ENCODE data around the gene PKP1. TPM values are rescaled to one million over a fixed set of nuclear protein-coding genes. Genes with fewer than 3 reads are reported as not detected.

The PKP1 gene
- total RNA-seq, 1 donor = not detected

DNA sequence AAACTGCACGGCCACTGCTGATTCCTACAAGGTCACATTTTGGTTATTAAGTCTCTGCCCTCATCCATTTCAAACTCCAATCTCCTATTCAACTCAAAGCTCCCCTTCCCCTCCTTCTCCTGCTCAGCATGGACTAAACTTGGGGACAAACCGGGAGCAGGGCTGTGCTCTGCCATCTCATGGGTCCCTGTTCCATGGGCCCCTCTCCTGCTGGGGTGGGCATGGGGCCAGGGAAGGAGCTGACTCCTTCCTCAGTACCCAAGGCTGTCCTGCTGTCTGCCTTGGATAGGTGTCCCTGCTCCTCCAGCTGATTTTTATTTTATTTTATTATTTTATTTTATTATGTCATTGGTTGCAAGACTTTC is 67.0 kb downstream of the PKP1 start:
- Histone ChIP-seq H3K27me3 (ENCODE audit: insufficient read depth, low read length) (no peaks in the 10 kb centered on the region), H3K9me3 (ENCODE audit: low read depth, low read length) (no peaks in the 10 kb centered on the region), H3K4me1 (ENCODE audit: insufficient read depth, low read length) (no peaks in the 10 kb centered on the region), H3K4me3 (ENCODE audit: low read length) (no peak overlapping the region)

DNA sequence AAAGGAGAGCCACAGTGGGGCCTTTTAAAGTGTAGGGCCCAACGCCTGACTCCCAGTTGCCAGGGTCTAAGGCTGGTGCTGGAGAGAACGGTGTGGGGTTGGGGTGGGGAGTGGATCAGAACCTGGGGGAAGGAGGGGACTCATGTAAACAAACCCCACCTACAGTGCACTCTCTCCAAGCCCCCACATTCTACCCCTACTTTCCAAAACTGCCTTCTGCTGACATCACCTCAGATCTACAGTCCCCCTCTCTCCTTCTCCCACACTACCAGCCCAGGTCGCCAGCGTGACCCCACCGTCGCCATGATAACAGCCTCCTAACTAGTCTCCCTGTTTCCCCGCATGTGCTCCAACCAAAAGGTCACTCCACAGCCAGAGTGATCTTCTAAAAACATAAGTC is 67.6 kb downstream of the PKP1 start:
- Histone ChIP-seq H3K4me3 (ENCODE audit: low read length) (no peak overlapping the region), H3K4me1 (ENCODE audit: insufficient read depth, low read length) (no peaks in the 10 kb centered on the region)

DNA sequence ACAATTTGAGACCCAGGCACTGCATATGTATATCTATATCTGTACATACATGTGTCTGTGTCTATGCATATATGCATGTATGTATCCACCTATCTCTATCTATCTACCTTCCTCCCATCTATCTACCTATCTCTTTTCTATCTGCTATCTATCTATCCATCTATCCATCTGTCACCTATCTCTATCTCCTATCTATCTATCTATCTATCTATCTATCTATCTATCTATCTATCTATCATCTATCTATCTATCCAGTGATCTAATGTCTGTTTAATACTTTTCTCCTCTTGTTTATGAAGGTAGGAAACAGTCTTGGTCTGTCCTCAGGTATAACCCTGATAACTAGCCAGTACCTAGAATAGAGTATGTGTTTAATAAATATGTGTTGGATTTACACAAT is 68.3 kb downstream of the PKP1 start:
- no peaks in the 10 kb centered on the region for H3K9me3 ChIP-seq (ENCODE audit: low read depth, low read length)
- no peak overlapping the region for H3K4me3 ChIP-seq (ENCODE audit: low read length)
- H3K27me3 ChIP-seq (ENCODE audit: insufficient read depth, low read length) = no peaks in the 10 kb centered on the region
- no peaks in the 10 kb centered on the region for H3K4me1 ChIP-seq (ENCODE audit: insufficient read depth, low read length)

More for the DNA sequence above, 67.6 kb downstream of the PKP1 start:
- H3K9me3 ChIP-seq (ENCODE audit: low read depth, low read length) = no peaks in the 10 kb centered on the region
- H3K27me3 ChIP-seq (ENCODE audit: insufficient read depth, low read length) = no peaks in the 10 kb centered on the region

DNA sequence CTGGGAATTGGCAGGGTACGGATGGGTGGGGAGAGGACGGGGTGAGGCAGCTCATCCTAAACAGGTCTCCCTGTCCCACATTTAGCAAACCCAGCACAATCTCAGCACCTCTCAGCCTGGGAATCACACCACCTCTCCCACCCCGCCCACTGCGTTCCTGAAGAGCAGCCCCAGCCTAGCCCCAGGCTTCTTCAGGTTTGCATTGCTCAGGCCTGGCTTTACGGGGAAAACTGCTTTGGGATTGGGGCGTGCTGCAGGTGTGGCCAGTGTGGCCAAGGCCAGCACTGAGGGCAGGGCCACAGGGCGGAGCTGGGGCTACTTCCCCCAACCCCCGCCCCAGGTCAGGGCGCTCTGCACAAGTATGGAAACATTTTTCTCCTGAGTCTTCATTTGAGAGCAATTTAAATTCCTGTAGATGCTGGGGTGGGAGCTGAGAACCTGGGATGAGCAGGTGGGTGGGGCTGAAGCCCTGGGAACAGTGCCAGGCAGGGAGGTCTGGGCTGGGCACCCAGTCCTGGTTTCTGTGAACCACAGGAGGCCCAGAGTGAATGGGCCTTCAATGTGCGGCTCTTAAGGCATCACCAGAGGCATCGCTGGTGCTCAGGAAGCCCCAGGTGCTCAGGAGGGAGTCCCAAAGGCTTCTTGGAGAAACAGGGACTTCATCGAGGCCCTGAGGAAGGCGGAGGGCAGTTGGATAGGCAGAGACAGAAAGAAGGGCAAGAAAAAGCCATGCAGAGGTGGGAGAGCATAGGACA is 70.1 kb downstream of the PKP1 start:
- no peak overlapping the region for H3K4me3 ChIP-seq (ENCODE audit: low read length)
- no peaks in the 10 kb centered on the region for H3K9me3 ChIP-seq (ENCODE audit: low read depth, low read length)
- H3K4me1 ChIP-seq (ENCODE audit: insufficient read depth, low read length) = no peaks in the 10 kb centered on the region
- H3K27me3 ChIP-seq (ENCODE audit: insufficient read depth, low read length) = no peaks in the 10 kb centered on the region

DNA sequence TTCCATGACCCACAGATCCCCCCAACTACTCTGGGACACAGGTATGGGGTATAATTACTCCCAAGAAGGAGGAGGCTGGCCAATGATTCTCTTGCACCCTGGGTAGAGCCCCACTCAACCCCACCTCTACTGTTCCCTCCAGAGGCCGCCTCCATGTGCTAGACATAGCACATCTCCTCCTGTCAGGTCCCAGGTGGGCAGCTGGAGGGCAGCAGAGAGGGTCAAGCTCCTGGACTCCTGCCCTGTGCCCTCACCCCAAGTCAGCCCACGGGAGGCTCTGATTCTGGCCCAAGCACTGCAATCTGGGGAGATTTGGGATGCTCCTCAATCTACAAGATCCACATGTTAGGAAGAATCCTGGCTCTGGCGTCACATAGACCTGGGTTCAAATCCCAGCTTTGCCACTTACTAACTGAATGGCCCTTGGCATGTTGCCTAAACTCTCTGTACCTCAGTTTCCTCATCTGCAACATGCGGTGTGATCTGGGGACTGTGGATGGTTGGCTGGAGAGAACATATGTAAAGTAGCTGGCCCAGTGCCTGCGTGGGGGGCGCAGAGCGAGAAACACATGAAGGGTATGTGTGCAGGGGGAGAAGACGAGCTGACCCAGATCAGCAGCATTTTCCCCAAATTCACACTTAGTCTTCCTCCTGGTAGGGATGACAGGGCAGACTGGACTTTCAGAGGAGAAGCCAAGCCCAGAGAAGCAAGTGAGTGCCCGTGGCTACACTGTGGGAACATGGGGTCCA is 71.0 kb downstream of the PKP1 start:
- Histone ChIP-seq H3K9me3 (ENCODE audit: low read depth, low read length) (no peaks in the 10 kb centered on the region), H3K4me3 (ENCODE audit: low read length) (no peak overlapping the region), H3K4me1 (ENCODE audit: insufficient read depth, low read length) (no peaks in the 10 kb centered on the region), H3K27me3 (ENCODE audit: insufficient read depth, low read length) (no peaks in the 10 kb centered on the region)

DNA sequence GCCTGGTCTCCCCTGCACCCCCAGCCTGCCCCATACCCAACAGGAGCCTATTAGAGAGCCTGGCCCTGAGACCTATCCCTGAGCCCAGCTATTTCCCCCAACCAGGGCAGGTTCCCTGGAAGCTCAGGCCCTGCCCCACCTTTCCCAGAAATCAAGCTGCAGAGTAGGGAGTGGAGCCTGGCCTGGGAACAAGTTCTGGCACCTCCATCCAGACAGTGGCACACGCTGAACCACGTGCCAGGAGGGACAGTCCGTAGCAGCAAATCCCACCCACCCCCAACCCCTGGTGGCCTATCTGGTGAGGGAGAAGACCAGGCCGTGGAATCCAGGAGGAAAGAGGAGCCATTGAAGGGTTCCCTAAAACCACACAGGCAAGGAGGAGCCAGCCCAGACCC is 71.6 kb downstream of the PKP1 start:
- no peaks in the 10 kb centered on the region for H3K9me3 ChIP-seq (ENCODE audit: low read depth, low read length)
- H3K4me1 ChIP-seq (ENCODE audit: insufficient read depth, low read length) = no peaks in the 10 kb centered on the region
- no peak overlapping the region for H3K4me3 ChIP-seq (ENCODE audit: low read length)
- no peaks in the 10 kb centered on the region for H3K27me3 ChIP-seq (ENCODE audit: insufficient read depth, low read length)

DNA sequence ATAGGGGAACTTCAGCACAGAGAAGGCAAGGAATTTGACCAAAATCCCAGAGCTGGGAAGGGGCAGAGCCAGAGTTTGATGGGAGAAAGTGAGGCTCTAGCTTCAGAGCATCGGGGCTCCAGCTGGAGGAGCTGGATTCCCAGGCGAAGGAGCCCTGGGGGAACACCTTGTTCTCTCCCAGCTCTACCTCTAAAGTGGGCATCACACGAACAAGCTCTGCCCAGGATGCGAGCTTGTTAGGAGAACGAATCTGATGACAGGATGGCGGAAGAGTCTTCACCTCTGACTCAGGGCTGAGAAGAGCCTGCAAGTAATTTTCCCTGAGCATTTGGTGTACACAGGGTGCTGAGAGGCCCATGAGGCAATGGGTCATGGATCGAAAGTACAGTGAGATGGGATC is 72.2 kb downstream of the PKP1 start:
- no peaks in the 10 kb centered on the region for H3K4me1 ChIP-seq (ENCODE audit: insufficient read depth, low read length)
- no peak overlapping the region for H3K4me3 ChIP-seq (ENCODE audit: low read length)
- H3K9me3 ChIP-seq (ENCODE audit: low read depth, low read length) = no peaks in the 10 kb centered on the region

DNA sequence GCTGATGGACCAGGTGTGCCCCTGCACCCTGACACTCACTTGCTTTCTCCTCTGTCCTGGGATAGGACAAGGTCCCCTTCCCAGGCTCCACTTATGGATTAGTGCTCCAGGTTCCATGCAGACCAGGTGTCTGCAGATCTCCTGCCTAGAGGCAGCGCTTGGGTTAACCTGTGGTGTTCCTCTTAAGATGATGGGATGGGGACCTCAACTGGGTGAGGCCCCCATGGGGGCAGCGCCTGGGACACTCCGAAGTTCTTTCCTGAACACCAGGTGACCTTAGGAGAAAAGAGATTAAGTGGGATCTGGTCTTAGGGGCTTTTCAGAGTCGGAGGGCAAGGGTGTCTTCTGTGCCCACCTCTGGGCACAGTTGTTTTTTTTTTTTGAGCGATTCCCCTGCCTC is 72.9 kb downstream of the PKP1 start:
- Histone ChIP-seq H3K4me3 (ENCODE audit: low read length) (no peak overlapping the region), H3K4me1 (ENCODE audit: insufficient read depth, low read length) (no peaks in the 10 kb centered on the region), H3K27me3 (ENCODE audit: insufficient read depth, low read length) (no peaks in the 10 kb centered on the region), H3K9me3 (ENCODE audit: low read depth, low read length) (no peaks in the 10 kb centered on the region)

More for the DNA sequence above, 72.2 kb downstream of the PKP1 start:
- no peaks in the 10 kb centered on the region for H3K27me3 ChIP-seq (ENCODE audit: insufficient read depth, low read length)

DNA sequence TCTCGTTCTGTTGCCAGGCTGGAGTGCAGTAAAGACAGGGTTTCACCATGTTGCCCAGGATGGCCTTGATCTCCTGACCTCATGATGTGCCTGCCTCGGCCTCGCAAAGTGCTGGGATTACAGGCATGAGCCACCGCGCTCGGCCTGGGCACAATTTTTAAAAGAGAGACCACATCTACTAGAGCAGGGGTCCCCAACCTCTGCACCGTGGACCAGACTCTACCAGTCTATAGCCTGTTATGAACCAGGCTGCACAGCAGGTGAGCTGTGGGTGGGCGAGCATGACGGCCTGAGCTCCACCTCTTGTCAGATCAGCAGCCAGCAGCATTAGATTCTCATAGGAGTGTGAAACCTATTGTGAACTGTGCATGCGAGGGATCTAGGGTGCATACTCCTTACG is 73.4 kb downstream of the PKP1 start:
- Histone ChIP-seq H3K27me3 (ENCODE audit: insufficient read depth, low read length) (no peaks in the 10 kb centered on the region), H3K9me3 (ENCODE audit: low read depth, low read length) (no peaks in the 10 kb centered on the region), H3K4me1 (ENCODE audit: insufficient read depth, low read length) (no peaks in the 10 kb centered on the region), H3K4me3 (ENCODE audit: low read length) (no peak overlapping the region)

DNA sequence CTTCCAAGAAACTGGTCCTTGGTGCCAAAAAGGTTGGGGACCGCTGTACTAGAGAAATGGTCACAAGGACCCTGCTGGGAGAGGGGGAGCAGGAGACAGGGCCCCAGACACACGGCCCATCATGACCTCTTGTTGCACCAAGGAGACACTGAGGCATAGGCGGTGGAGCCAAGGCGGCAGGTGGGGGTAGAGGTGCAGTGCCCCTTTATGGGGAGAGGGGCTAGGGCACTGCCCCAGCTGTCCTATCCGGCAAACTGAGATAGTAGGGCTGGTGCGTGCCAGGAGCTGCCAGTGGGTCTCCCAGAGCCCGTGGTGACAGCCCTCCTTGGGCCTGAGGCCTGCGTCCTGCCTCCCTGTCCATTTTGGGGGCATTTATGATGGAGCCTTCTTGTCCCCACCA is 73.9 kb downstream of the PKP1 start:
- Histone ChIP-seq H3K27me3 (ENCODE audit: insufficient read depth, low read length) (no peaks in the 10 kb centered on the region), H3K4me1 (ENCODE audit: insufficient read depth, low read length) (no peaks in the 10 kb centered on the region), H3K9me3 (ENCODE audit: low read depth, low read length) (no peaks in the 10 kb centered on the region), H3K4me3 (ENCODE audit: low read length) (no peak overlapping the region)

DNA sequence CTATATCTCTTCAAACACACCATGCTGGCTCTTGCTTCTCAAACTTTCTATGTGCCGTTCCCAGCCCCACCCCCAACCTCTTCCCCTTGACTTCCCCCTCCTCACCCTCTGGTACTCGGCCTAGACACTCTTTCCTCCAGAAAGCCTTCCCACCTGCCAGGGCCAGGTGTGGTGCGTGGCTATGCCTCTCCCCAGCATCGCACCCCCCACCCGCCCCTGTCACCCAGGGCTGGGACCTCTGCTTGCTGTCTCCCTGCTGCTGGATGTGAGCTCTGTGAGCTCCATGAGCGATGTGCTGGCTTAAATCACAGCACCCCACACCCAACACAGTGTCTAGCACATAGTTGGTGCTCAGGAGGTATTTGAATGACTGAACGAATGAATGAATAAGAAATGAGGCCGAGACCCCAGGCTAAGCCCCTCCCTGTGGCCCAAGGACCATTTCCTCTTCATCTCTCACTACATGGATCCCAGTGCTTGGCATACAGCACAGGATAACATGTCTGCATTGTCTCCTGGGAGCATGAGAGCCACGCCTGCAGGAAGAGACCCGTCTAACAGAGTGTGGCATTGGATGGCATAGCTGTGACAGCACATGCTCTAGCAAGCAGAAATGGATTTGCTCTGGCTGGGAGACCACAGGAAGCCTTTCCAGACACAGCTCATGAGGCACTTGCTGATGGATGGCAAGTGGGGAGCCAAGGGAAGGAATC is 74.5 kb downstream of the PKP1 start:
- Histone ChIP-seq H3K4me3 (ENCODE audit: low read length) (no peak overlapping the region), H3K9me3 (ENCODE audit: low read depth, low read length) (no peaks in the 10 kb centered on the region), H3K4me1 (ENCODE audit: insufficient read depth, low read length) (no peaks in the 10 kb centered on the region), H3K27me3 (ENCODE audit: insufficient read depth, low read length) (no peaks in the 10 kb centered on the region)

DNA sequence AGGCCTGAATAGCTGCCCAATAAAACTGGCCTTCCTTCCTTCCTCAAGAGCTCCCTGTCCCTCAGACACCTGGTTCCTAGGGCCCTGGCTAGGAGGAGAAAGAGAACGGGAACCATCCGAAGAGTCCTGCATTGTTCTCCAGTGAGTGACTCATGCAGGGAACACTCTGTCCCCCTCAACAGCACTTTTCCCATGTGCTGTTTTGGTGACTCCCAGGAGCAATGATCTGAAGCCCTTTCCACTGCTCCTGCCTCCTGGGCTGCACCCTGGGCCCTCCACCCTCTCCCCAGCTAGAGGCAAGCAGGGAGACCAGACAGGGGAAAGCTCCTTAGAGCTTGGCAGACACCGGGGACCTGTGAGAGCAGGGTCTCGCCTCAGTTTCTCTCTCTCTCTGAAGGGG is 75.3 kb downstream of the PKP1 start:
- H3K9me3 ChIP-seq (ENCODE audit: low read depth, low read length) = no peaks in the 10 kb centered on the region
- H3K4me1 ChIP-seq (ENCODE audit: insufficient read depth, low read length) = no peaks in the 10 kb centered on the region
- no peak overlapping the region for H3K4me3 ChIP-seq (ENCODE audit: low read length)
- no peaks in the 10 kb centered on the region for H3K27me3 ChIP-seq (ENCODE audit: insufficient read depth, low read length)

DNA sequence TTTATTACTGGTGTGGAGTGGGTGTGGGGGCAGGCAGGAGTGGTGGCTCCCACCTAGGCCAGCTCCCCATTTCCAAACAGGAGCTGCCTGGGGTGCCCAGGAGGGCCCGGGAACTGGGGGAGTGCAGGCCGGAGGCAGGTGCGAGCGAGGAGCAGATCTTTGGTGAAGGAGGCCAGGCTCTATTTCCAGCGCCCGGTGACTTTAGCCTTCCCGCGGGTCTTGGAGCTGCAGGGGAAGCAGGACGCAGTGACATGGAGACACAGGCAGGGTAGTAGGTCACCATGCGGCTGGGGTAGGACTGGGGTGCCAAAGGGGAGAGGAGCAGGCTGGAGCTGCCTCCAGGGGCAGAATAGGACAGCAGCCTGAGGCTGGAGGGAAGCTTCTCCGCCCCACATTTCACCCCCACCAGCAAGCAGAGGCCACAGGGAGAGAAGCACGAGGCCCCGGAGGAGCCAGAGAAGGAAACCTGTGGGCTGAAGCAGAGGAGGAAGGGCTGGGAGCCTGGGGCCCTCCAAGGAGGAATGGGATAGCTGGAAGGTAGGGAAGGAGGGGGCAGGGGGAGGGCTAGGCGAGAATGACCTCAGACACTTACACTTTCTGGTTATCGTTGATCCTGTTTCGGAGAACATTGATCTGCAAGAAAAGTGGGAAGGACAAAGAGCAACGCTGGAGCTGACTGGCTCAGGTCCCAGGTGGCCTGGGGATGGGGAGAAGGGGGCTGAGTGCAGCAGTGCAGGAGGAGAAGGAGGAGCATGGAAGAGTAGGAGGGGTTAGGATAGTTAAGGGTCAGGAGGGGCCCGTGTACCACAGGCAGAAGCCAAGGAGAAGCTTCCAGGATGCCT is 75.9 kb downstream of the PKP1 start:
- Histone ChIP-seq H3K4me3 (ENCODE audit: low read length) (no peak overlapping the region), H3K27me3 (ENCODE audit: insufficient read depth, low read length) (no peaks in the 10 kb centered on the region)

DNA sequence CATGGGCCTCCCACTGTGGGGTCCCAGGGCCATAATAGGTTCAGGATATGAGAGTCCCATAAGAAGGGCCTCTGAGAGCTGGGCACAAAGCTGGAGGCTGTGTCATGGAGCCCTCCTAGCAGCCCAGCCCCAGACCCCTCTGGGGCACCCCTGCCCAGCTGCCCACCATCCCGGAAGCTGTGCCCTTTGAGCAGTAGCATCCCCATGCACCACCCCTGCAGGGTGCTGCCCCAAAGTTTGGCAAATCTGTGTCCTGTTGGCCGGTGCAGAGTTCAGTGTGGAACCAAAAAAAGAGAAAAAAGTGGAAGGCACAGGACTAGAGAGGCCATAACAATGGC is 76.5 kb downstream of the PKP1 start:
- H3K9me3 ChIP-seq (ENCODE audit: low read depth, low read length) = no peaks in the 10 kb centered on the region
- no peak overlapping the region for H3K4me3 ChIP-seq (ENCODE audit: low read length)
- H3K27me3 ChIP-seq (ENCODE audit: insufficient read depth, low read length) = no peaks in the 10 kb centered on the region
- no peaks in the 10 kb centered on the region for H3K4me1 ChIP-seq (ENCODE audit: insufficient read depth, low read length)

More for the DNA sequence above, 75.9 kb downstream of the PKP1 start:
- H3K4me1 ChIP-seq (ENCODE audit: insufficient read depth, low read length) = no peaks in the 10 kb centered on the region
- no peaks in the 10 kb centered on the region for H3K9me3 ChIP-seq (ENCODE audit: low read depth, low read length)

DNA sequence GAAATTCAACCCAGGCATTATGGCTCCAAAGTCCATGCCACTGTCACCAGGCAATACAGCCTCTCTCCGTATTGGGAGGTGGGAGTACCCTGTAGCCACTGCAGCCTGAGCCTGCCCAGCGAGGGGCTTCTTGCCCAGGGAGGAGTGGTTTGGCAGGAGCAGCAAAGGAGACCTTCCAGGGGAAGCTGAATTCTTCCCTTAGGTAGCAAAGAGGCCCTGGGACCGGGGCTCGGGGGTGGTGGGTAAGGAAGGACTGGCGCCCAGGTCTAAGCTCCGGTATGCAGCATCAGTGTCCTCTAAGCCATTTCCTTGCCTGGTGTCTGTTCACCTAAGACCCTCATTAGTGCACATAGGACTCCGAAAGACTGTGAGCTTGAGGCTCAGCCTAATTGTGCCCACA is 77.2 kb downstream of the PKP1 start:
- no peak overlapping the region for H3K4me3 ChIP-seq (ENCODE audit: low read length)
- H3K4me1 ChIP-seq (ENCODE audit: insufficient read depth, low read length) = no peaks in the 10 kb centered on the region
- no peaks in the 10 kb centered on the region for H3K27me3 ChIP-seq (ENCODE audit: insufficient read depth, low read length)
- H3K9me3 ChIP-seq (ENCODE audit: low read depth, low read length) = no peaks in the 10 kb centered on the region

Measured in mononuclear cell (primary cell).